Endothelial cell (in vitro differentiated cells): ENCODE measurements around the gene ADAM33. TPM values are rescaled to one million over a fixed set of nuclear protein-coding genes. Genes with fewer than 3 reads are reported as not detected.

Experiments used
- DNase-seq: peaks from one replicate; pipeline ENCODE4 v3.0.0; 2021; ENCODE audit warnings: low spot score
- H3K27ac Mint-ChIP-seq: one replicate; pipeline ENCODE4 v1.8.0; 2021; ENCODE audit warnings: mixed read lengths, inconsistent platforms; ENCODE audit not compliant: unreplicated experiment
- H3K27me3 Mint-ChIP-seq: one replicate; pipeline ENCODE4 v1.8.0; 2021; ENCODE audit warnings: mild to moderate bottlenecking, moderate library complexity, mixed read lengths, inconsistent platforms; ENCODE audit not compliant: unreplicated experiment
- H3K36me3 Mint-ChIP-seq: one replicate; pipeline ENCODE4 v1.8.0; 2021; ENCODE audit warnings: mild to moderate bottlenecking, low read depth, mixed read lengths, inconsistent platforms; ENCODE audit not compliant: unreplicated experiment
- H3K4me1 Mint-ChIP-seq: one replicate; pipeline ENCODE4 v1.8.0; 2021; ENCODE audit warnings: mild to moderate bottlenecking, mixed read lengths, inconsistent platforms; ENCODE audit not compliant: unreplicated experiment
- H3K4me3 Mint-ChIP-seq: one replicate; pipeline ENCODE4 v1.8.0; 2021; ENCODE audit warnings: mild to moderate bottlenecking, mixed read lengths, inconsistent platforms; ENCODE audit not compliant: unreplicated experiment
- H3K9me3 Mint-ChIP-seq: one replicate; pipeline ENCODE4 v1.8.0; 2021; ENCODE audit warnings: mixed read lengths, inconsistent platforms; ENCODE audit not compliant: unreplicated experiment
- long read RNA-seq: library from polyadenylated mRNA; unstranded; transcript quantifications from one replicate; pipeline ENCODE4 v2.0.0, GENCODE V29; 2020; ENCODE audit not compliant: unreplicated experiment
- total RNA-seq: library from RNA; stranded (reverse); fragmentation: NEBNext Ultra II Directional; extraction: Animal tissue kit (Norgen Biotek cat#: 25700); gene quantifications from one replicate; pipeline ENCODE4 v1.2.1, GENCODE V29; 2021; ENCODE audit not compliant: unreplicated experiment
- TF ChIP-seq, protein P1 (sequence below): fragments of 200-600 bp; sonication (generic); IDR thresholded peaks from one replicate; pipeline ENCODE4 v1.5.0; 2021; ENCODE audit warnings: antibody characterized with exemption; ENCODE audit not compliant: unreplicated experiment

The ADAM33 gene, protein sequence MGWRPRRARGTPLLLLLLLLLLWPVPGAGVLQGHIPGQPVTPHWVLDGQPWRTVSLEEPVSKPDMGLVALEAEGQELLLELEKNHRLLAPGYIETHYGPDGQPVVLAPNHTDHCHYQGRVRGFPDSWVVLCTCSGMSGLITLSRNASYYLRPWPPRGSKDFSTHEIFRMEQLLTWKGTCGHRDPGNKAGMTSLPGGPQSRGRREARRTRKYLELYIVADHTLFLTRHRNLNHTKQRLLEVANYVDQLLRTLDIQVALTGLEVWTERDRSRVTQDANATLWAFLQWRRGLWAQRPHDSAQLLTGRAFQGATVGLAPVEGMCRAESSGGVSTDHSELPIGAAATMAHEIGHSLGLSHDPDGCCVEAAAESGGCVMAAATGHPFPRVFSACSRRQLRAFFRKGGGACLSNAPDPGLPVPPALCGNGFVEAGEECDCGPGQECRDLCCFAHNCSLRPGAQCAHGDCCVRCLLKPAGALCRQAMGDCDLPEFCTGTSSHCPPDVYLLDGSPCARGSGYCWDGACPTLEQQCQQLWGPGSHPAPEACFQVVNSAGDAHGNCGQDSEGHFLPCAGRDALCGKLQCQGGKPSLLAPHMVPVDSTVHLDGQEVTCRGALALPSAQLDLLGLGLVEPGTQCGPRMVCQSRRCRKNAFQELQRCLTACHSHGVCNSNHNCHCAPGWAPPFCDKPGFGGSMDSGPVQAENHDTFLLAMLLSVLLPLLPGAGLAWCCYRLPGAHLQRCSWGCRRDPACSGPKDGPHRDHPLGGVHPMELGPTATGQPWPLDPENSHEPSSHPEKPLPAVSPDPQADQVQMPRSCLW
- total RNA-seq = 0.23 TPM
- long read RNA-seq = 0 reads

- H3K36me3 Mint-ChIP-seq = no peaks in the 10 kb centered on the region
- H3K27ac Mint-ChIP-seq = no peak within 1 kb of the TSS
- DNase-seq = peak; percentile 17
- H3K27me3 Mint-ChIP-seq = peaks cover 2% of the 10 kb centered on the region
- no peak within 1 kb of the TSS for H3K4me3 Mint-ChIP-seq
- TF ChIP-seq, protein P1, sequence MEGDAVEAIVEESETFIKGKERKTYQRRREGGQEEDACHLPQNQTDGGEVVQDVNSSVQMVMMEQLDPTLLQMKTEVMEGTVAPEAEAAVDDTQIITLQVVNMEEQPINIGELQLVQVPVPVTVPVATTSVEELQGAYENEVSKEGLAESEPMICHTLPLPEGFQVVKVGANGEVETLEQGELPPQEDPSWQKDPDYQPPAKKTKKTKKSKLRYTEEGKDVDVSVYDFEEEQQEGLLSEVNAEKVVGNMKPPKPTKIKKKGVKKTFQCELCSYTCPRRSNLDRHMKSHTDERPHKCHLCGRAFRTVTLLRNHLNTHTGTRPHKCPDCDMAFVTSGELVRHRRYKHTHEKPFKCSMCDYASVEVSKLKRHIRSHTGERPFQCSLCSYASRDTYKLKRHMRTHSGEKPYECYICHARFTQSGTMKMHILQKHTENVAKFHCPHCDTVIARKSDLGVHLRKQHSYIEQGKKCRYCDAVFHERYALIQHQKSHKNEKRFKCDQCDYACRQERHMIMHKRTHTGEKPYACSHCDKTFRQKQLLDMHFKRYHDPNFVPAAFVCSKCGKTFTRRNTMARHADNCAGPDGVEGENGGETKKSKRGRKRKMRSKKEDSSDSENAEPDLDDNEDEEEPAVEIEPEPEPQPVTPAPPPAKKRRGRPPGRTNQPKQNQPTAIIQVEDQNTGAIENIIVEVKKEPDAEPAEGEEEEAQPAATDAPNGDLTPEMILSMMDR = no peak
- no peaks in the 10 kb centered on the region for H3K4me1 Mint-ChIP-seq
- H3K9me3 Mint-ChIP-seq = no peaks in the 10 kb centered on the region
These were observed at the start of gene ADAM33 for GRCh38 chr20:3681931-3682781. TSS of gene ADAM33 (minus strand) at chr20:3682010. CDS start at chr20:3682004, 6 bp downstream.

DNA sequence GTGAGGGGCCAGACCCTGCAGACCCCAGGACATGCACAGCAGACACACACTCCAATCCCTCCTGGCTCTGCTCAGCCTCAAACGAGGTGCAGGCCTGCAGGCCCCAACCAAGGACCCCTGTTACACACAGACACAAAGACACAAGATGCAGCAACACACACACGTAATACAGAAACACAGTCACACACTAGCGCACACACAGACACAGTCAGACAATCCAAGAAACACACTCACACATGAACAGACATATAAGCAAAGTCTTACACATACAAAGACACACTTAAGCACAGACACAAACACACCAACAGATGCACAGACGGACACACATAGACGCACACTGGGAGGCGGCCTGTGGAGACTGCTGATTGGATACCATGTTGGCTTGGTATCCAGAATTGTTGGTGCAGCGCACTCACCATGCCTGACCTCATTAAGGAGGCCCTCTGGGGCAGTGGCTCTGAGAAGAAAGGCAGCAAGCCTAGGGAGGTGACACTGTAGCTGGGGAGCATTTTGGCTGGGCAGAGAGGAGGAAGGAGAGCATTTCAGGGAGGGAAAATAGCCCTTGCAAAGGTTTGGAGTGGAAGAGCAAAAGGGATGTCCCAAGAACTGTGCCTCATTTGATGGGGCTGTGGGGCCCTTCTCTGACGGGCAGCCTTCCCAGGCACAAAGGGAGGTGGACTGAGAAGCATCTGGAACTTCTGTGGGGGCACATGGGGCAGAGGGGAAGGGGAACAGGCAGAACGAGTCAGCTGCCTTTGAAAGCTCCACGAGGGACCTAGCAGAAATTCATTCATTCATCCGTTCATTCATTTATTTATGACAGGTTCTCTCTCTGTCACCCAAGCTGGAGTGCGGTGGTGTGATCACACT lies 49.2 kb upstream of the ADAM33 start:
- Mint-ChIP-seq H3K4me3 (peak overlapping the region; percentile 3), H3K36me3 (peaks cover 3% of the 10 kb centered on the region), H3K27ac (no peak overlapping the region), H3K4me1 (peaks cover 19% of the 10 kb centered on the region), H3K9me3 (no peaks in the 10 kb centered on the region), H3K27me3 (peaks cover 16% of the 10 kb centered on the region)
- TF ChIP-seq, protein P1 = no peak
- DNase-seq = no peak

GRCh38 chr20:3729811-3730540 lies 48.2 kb upstream of the ADAM33 start:
- Mint-ChIP-seq H3K4me3 (peak overlapping the region; percentile 6), H3K27ac (no peak overlapping the region), H3K4me1 (peaks cover 18% of the 10 kb centered on the region), H3K9me3 (no peaks in the 10 kb centered on the region), H3K36me3 (peaks cover 1% of the 10 kb centered on the region), H3K27me3 (peaks cover 17% of the 10 kb centered on the region)
- TF ChIP-seq, protein P1 = no peak
- DNase-seq = no peak

DNA sequence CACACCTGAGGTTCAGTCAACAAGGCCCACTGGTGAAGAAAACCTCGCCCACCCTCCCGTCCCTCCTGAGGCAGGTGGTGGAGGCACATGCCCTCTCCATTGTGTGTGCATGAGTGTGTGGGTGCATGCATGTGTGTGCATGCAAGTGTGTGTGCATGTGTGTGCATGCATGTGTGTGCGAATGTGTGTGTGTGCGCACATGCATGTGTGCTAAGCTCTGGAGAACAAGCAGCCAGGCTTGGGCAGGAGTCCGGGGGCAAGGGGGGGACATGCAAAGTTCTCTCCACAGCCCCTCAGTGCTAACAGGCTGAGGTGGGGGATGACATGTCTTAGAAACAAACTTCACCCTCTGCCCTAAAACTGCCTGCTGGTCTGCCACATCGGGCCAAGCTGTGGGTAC lies 47.6 kb upstream of the ADAM33 start:
- no peak for DNase-seq
- no peak overlapping the region for H3K4me3 Mint-ChIP-seq
- peaks cover 17% of the 10 kb centered on the region for H3K27me3 Mint-ChIP-seq
- H3K4me1 Mint-ChIP-seq = peaks cover 18% of the 10 kb centered on the region
- TF ChIP-seq, protein P1 = no peak
- H3K9me3 Mint-ChIP-seq = no peaks in the 10 kb centered on the region
- no peaks in the 10 kb centered on the region for H3K36me3 Mint-ChIP-seq
- H3K27ac Mint-ChIP-seq = no peak overlapping the region
